Neural progenitor cell (in vitro differentiated cells): ENCODE data around the gene DGCR6L.
"Not testable (repeated sequence)": the region's sequence is repeated elsewhere in the genome, so short reads cannot be mapped to it uniquely, and the experiment has no call there.

ENCODE experiments used
- EZH2phosphoT487 ChIP-seq: fragments of 200-600 bp; sonication (generic); IDR thresholded peaks from 2 replicates; pipeline ENCODE4 v1.6.1; 2017; ENCODE audit warnings: antibody characterized with exemption
- TF ChIP-seq, protein P1 (sequence below): fragments of 200-600 bp; sonication (generic); IDR thresholded peaks from 2 replicates; pipeline ENCODE4 v1.5.1; 2017; ENCODE audit warnings: antibody characterized with exemption, mild to moderate bottlenecking

- TF ChIP-seq, protein P1, sequence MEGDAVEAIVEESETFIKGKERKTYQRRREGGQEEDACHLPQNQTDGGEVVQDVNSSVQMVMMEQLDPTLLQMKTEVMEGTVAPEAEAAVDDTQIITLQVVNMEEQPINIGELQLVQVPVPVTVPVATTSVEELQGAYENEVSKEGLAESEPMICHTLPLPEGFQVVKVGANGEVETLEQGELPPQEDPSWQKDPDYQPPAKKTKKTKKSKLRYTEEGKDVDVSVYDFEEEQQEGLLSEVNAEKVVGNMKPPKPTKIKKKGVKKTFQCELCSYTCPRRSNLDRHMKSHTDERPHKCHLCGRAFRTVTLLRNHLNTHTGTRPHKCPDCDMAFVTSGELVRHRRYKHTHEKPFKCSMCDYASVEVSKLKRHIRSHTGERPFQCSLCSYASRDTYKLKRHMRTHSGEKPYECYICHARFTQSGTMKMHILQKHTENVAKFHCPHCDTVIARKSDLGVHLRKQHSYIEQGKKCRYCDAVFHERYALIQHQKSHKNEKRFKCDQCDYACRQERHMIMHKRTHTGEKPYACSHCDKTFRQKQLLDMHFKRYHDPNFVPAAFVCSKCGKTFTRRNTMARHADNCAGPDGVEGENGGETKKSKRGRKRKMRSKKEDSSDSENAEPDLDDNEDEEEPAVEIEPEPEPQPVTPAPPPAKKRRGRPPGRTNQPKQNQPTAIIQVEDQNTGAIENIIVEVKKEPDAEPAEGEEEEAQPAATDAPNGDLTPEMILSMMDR, result not testable (repeated sequence)
- not testable (repeated sequence) for TF ChIP-seq EZH2phosphoT487
These were observed 33.0 kb downstream of the DGCR6L start for GRCh38 chr22:20286784-20287423.
